ENCODE results near the gene DDX39B. TPM values are rescaled to one million over a fixed set of nuclear protein-coding genes. Genes with fewer than 3 reads are reported as not detected.

The DDX39B gene
- total and polyA plus RNA-seq, 9 of the 15 experiments (the other 6 are each of a cell fraction or from before 2014, with no cell fraction given) = 479 to 869 (median 592) TPM

DNA sequence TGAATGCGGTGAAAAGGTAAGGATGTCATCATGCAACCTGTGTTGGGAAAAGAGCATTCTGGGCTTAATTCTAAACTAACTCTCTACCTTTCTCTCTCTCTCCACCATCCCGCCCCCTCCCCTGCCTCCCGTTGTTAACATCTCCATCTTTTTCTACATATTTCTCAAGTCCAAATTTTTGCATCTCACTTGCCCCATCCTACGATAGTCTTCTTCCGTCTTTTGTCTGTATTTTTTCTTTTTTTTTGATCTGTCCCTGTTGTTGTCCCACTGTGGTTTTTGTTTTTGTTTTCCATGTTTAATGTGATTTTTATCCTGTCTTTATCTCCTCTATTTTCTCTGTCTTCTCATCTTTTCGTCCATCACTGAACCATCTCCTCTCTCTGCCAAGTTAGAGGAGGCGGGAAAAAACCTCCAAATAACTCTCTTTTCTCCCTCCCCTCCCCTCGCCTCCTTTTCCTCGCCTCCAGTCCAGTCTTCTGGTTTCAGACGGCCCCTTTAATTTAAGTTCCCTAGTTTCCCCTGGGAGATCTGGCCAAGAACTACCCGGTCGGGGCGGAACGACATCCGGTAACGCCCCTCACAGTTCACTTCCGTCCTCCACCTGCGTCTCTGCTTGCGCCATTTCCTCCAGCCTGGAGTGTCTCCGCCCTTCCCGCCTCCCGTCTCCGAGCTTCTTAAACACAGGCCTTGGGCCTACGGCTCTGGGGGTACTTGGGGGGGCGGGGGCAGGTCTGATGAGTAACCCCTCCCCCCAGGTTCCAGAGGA, 5.3 kb upstream of the DDX39B start, which contains the start of gene NFKBIL1 (continued):
- TF ChIP-seq, protein P1, sequence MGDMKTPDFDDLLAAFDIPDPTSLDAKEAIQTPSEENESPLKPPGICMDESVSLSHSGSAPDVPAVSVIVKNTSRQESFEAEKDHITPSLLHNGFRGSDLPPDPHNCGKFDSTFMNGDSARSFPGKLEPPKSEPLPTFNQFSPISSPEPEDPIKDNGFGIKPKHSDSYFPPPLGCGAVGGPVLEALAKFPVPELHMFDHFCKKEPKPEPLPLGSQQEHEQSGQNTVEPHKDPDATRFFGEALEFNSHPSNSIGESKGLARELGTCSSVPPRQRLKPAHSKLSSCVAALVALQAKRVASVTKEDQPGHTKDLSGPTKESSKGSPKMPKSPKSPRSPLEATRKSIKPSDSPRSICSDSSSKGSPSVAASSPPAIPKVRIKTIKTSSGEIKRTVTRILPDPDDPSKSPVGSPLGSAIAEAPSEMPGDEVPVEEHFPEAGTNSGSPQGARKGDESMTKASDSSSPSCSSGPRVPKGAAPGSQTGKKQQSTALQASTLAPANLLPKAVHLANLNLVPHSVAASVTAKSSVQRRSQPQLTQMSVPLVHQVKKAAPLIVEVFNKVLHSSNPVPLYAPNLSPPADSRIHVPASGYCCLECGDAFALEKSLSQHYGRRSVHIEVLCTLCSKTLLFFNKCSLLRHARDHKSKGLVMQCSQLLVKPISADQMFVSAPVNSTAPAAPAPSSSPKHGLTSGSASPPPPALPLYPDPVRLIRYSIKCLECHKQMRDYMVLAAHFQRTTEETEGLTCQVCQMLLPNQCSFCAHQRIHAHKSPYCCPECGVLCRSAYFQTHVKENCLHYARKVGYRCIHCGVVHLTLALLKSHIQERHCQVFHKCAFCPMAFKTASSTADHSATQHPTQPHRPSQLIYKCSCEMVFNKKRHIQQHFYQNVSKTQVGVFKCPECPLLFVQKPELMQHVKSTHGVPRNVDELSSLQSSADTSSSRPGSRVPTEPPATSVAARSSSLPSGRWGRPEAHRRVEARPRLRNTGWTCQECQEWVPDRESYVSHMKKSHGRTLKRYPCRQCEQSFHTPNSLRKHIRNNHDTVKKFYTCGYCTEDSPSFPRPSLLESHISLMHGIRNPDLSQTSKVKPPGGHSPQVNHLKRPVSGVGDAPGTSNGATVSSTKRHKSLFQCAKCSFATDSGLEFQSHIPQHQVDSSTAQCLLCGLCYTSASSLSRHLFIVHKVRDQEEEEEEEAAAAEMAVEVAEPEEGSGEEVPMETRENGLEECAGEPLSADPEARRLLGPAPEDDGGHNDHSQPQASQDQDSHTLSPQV (IDR thresholded peaks at IDR 0.05) = no peak
- TF ChIP-seq FOXK1 (CRISPR knock-in tag; IDR thresholded peaks at IDR 0.05; ENCODE audit: borderline replicate concordance) (no peak), TSC22D4 (tag; IDR thresholded peaks at IDR 0.05) (no peak; the same call in 1 of the 2 replicates), ATF7 (IDR thresholded peaks at IDR 0.05) (peak; percentile 84), NEUROD1 (IDR thresholded peaks at IDR 0.05; ENCODE audit: borderline replicate concordance, low read depth, low read length, partially characterized antibody) (peak; percentile 84), CREBBP (IDR thresholded peaks at IDR 0.05; ENCODE audit: low read depth, low read length) (no peak), GTF2A2 (tag; IDR thresholded peaks at IDR 0.05) (peak; percentile 68)
- TF ChIP-seq, protein P2, sequence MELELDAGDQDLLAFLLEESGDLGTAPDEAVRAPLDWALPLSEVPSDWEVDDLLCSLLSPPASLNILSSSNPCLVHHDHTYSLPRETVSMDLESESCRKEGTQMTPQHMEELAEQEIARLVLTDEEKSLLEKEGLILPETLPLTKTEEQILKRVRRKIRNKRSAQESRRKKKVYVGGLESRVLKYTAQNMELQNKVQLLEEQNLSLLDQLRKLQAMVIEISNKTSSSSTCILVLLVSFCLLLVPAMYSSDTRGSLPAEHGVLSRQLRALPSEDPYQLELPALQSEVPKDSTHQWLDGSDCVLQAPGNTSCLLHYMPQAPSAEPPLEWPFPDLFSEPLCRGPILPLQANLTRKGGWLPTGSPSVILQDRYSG (tag; conservative IDR thresholded peaks at IDR 0.05; ENCODE audit: low read depth) = no peak
- TF ChIP-seq, protein P3, sequence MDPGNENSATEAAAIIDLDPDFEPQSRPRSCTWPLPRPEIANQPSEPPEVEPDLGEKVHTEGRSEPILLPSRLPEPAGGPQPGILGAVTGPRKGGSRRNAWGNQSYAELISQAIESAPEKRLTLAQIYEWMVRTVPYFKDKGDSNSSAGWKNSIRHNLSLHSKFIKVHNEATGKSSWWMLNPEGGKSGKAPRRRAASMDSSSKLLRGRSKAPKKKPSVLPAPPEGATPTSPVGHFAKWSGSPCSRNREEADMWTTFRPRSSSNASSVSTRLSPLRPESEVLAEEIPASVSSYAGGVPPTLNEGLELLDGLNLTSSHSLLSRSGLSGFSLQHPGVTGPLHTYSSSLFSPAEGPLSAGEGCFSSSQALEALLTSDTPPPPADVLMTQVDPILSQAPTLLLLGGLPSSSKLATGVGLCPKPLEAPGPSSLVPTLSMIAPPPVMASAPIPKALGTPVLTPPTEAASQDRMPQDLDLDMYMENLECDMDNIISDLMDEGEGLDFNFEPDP (CRISPR knock-in tag; IDR thresholded peaks at IDR 0.05) = no peak
- TF ChIP-seq, protein P4, sequence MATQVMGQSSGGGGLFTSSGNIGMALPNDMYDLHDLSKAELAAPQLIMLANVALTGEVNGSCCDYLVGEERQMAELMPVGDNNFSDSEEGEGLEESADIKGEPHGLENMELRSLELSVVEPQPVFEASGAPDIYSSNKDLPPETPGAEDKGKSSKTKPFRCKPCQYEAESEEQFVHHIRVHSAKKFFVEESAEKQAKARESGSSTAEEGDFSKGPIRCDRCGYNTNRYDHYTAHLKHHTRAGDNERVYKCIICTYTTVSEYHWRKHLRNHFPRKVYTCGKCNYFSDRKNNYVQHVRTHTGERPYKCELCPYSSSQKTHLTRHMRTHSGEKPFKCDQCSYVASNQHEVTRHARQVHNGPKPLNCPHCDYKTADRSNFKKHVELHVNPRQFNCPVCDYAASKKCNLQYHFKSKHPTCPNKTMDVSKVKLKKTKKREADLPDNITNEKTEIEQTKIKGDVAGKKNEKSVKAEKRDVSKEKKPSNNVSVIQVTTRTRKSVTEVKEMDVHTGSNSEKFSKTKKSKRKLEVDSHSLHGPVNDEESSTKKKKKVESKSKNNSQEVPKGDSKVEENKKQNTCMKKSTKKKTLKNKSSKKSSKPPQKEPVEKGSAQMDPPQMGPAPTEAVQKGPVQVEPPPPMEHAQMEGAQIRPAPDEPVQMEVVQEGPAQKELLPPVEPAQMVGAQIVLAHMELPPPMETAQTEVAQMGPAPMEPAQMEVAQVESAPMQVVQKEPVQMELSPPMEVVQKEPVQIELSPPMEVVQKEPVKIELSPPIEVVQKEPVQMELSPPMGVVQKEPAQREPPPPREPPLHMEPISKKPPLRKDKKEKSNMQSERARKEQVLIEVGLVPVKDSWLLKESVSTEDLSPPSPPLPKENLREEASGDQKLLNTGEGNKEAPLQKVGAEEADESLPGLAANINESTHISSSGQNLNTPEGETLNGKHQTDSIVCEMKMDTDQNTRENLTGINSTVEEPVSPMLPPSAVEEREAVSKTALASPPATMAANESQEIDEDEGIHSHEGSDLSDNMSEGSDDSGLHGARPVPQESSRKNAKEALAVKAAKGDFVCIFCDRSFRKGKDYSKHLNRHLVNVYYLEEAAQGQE (IDR thresholded peaks at IDR 0.05; ENCODE audit: borderline replicate concordance) = no peak
- TF ChIP-seq, protein P4 (CRISPR knock-in tag; IDR thresholded peaks at IDR 0.05; ENCODE audit: low read depth) = peak; percentile 39; the same call in 1 of the 2 replicates
